Gastrocnemius medialis (tissue), 4 donors: ENCODE results near the gene GPR27.

Source experiments
- POLR2A ChIP-seq, 2 donors: fragments of 450-650 bp; IDR thresholded peaks; one replicate each; pipeline ENCODE4 v1.6.1; 2017; ENCODE audit warnings: antibody characterized with exemption in 2 of 2, mild to moderate bottlenecking in 2 of 2, moderate library complexity in 2 of 2
- TF ChIP-seq, protein P1 (sequence below), 5 experiments: fragments of 450-650 bp in 3 of 5; fragments of 200-600 bp in 2 of 5; sonication (generic) in 2 of 5; IDR thresholded peaks in 4 of 5; conservative IDR thresholded peaks in 1 of 5; 1 replicate in 4 of 5; 2 replicates in 1 of 5; pipeline ENCODE4 v1.5.1; 2016 to 2019; ENCODE audit warnings: antibody characterized with exemption in 5 of 5, mild to moderate bottlenecking in 3 of 5, moderate library complexity in 3 of 5

DNA sequence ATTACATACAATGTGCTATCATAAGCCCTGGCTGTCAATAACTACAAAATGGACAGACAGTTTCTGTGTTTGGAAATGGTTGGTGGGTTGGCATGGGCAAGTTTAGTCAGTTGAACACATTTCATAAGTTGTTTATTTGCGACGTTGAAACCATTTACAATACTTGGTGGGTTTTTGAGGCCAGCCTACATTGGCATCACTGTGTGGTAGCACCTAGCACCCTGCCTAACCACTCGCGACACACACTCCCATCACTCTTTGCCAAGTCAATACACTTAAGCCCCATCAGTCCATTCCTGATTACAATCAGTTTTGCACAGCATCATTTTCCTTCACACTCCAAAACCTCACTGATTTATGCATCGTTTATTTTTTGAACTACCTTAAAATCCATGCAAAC is 17.5 kb downstream of the GPR27 start:
- TF ChIP-seq POLR2A (IDR thresholded peaks at IDR 0.05), result no peak
- TF ChIP-seq, protein P1, sequence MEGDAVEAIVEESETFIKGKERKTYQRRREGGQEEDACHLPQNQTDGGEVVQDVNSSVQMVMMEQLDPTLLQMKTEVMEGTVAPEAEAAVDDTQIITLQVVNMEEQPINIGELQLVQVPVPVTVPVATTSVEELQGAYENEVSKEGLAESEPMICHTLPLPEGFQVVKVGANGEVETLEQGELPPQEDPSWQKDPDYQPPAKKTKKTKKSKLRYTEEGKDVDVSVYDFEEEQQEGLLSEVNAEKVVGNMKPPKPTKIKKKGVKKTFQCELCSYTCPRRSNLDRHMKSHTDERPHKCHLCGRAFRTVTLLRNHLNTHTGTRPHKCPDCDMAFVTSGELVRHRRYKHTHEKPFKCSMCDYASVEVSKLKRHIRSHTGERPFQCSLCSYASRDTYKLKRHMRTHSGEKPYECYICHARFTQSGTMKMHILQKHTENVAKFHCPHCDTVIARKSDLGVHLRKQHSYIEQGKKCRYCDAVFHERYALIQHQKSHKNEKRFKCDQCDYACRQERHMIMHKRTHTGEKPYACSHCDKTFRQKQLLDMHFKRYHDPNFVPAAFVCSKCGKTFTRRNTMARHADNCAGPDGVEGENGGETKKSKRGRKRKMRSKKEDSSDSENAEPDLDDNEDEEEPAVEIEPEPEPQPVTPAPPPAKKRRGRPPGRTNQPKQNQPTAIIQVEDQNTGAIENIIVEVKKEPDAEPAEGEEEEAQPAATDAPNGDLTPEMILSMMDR (IDR thresholded peaks at IDR 0.05 in 4 of 5, conservative IDR thresholded peaks at IDR 0.05 in 1 of 5), result no peak
